Measurements from ENCODE around the gene ZBED2. TPM values are rescaled to one million over a fixed set of nuclear protein-coding genes. Genes with fewer than 3 reads are reported as not detected.

Gene ZBED2
- total RNA-seq, 2 experiments from 2014 or later = 394 to 397 TPM

DNA sequence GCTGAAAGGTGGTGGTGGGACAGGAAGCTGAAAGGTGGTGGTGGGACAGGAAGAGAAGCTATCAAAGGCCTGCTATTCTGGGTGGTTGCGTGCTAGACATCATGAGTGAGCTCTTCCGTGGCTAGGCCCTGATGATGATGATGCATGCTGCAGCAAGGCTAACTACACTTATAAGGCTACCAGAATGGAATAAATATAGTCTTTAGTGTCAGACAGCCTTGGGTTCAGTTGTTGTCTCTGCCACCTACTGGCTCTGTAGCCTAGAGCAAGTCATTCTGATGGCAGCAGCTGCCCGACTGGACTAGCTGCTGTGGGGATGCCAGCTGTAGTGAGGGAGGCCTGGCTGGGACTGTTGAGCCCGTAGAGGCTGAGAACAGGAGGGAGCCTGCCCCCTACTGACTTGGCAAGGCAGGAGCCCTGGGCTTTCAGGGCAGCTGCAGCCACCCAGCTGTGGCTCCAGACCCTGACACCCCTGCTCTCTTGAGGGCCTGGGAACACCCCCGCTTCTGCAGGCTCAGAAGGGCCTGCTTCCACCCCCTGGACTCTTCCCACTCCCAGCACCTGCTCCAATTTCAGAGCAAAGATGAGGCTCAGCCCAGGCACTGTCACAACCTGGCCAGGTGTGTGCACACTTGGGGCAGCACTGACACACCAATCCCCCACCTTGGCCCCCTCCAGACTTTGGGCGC, 21.4 kb upstream of the ZBED2 start:
- H3K4me3 Mint-ChIP-seq = no peak overlapping the region

DNA sequence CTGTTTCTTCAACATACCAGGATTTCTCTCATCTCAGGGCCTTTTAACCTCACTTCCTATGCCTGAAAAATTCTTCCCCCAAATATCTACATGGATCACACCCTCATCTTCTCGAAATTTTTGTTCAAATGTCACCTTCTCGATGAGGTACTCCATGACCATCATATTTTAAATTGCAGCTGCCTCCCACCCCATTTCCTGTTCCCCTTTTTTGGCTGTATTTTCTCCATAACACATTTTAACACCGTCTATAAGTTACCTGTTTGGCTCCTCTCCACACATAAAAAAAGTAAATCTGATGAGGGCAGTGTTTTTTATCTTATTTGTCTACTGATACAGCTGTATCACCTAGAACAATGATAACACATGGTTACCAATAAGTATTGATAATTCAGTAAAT, 20.7 kb upstream of the ZBED2 start:
- H3K27me3 Mint-ChIP-seq (ENCODE audit: low read depth) = no peaks in the 10 kb centered on the region
- CTCF ChIA-PET = interaction anchor here (0.6 to 5.9 kb wide), 23 partner anchors 9 to 397 kb away, joined by 3 to 97 read pairs (median 8); partner anchors contain the start of genes CD96 and ZBED2
- peaks cover 85% of the 10 kb centered on the region for H3K4me1 Mint-ChIP-seq (ENCODE audit: low read depth)
- H3K4me3 Mint-ChIP-seq = peak overlapping the region; percentile 16
- no peaks in the 10 kb centered on the region for H3K9me3 Mint-ChIP-seq
- intact Hi-C loops (cut with micrococcal nuclease) = loop anchor here (1.0 to 10.0 kb wide), 11 partner anchors 21 to 1811 kb away; partner anchors contain the start of genes CD96, NECTIN3 and ZBED2
- H3K27ac Mint-ChIP-seq = peak overlapping the region; percentile 97
- no peak for DNase-seq
- peaks cover 27% of the 10 kb centered on the region for H3K36me3 Mint-ChIP-seq (ENCODE audit: low read depth)

More for the DNA sequence above, 21.4 kb upstream of the ZBED2 start:
- Mint-ChIP-seq H3K27me3 (ENCODE audit: low read depth) (no peaks in the 10 kb centered on the region), H3K9me3 (no peaks in the 10 kb centered on the region), H3K36me3 (ENCODE audit: low read depth) (peaks cover 22% of the 10 kb centered on the region), H3K4me1 (ENCODE audit: low read depth) (peaks cover 79% of the 10 kb centered on the region), H3K27ac (peak overlapping the region; percentile 97)
- CTCF ChIA-PET = interaction anchor here (0.6 to 5.9 kb wide), 26 partner anchors 8 to 397 kb away, joined by 3 to 97 read pairs (median 6); partner anchors contain the start of genes CD96 and ZBED2
- peak; percentile 83 for DNase-seq
- intact Hi-C loops (cut with micrococcal nuclease) = loop anchor here (1.0 to 10.0 kb wide), 11 partner anchors 21 to 1812 kb away; partner anchors contain the start of genes CD96, NECTIN3 and ZBED2

DNA sequence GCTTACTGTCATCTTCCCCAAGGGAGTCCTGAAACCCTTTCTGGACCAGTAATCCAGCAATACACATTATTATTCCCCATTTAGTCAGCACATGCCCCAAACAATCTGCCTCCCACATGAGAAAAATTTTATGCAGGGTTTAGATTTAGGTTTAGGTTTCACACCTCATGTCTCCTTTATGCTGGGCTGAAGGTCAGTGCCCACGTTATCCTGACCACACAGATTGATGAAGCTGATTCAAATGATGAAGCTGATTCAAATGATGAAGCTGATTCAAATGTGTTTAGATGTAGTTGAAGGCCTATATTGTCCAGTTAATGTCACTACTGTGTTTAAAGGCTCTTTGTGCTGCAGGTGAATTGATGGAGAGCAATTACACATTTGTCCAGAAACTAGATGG, 18.1 kb upstream of the ZBED2 start:
- no peak overlapping the region for H3K4me3 Mint-ChIP-seq
- intact Hi-C loops (cut with micrococcal nuclease) = loop anchor here (5.0 to 10.0 kb wide), 2 partner anchors 1394 to 1808 kb away; no protein-coding TSS in a partner anchor
- H3K27me3 Mint-ChIP-seq (ENCODE audit: low read depth) = no peaks in the 10 kb centered on the region
- peaks cover 32% of the 10 kb centered on the region for H3K36me3 Mint-ChIP-seq (ENCODE audit: low read depth)
- peak overlapping the region; percentile 97 for H3K27ac Mint-ChIP-seq
- DNase-seq = no peak
- no peaks in the 10 kb centered on the region for H3K9me3 Mint-ChIP-seq
- CTCF ChIA-PET = interaction anchor here (1.0 to 1.5 kb wide), 4 partner anchors 9 to 35 kb away, joined by 4 to 7 read pairs (median 6); partner anchors contain the start of gene ZBED2
- H3K4me1 Mint-ChIP-seq (ENCODE audit: low read depth) = peaks cover 96% of the 10 kb centered on the region

DNA sequence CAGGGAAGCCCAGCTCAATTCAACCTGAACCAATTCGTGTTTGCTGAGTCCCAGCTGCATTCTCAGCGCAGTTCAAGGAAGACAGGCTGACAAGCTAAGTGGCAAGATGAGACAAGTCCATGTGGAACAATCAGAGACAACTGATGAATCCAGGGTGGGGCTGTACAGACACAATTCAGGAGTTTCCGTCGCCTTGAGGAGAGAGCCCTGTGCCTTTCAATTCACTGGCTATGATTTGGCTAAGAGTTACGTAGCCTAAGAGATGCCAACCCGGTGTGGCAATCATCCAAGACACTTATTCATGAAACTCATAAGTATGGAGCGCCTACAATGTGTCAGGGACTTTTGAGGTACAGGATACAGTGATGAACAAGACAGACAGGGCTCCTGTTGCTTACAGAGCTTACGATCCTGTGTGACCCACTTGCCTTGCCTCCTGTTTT, 15.5 kb upstream of the ZBED2 start:
- peak; percentile 69 for DNase-seq
- peaks cover 37% of the 10 kb centered on the region for H3K36me3 Mint-ChIP-seq (ENCODE audit: low read depth)
- H3K4me1 Mint-ChIP-seq (ENCODE audit: low read depth) = peaks cover 94% of the 10 kb centered on the region
- peak overlapping the region; percentile 56 for H3K4me3 Mint-ChIP-seq
- intact Hi-C loops (cut with micrococcal nuclease) = loop anchor here (1.0 to 10.0 kb wide), 8 partner anchors 15 to 1806 kb away; partner anchors contain the start of genes CD96 and ZBED2
- no peaks in the 10 kb centered on the region for H3K27me3 Mint-ChIP-seq (ENCODE audit: low read depth)
- H3K27ac Mint-ChIP-seq = peak overlapping the region; percentile 97
- H3K9me3 Mint-ChIP-seq = no peaks in the 10 kb centered on the region
- CTCF ChIA-PET = interaction anchor here (0.7 to 2.1 kb wide), 7 partner anchors 9 to 59 kb away, joined by 3 to 8 read pairs (median 5); partner anchors contain the start of gene ZBED2

DNA sequence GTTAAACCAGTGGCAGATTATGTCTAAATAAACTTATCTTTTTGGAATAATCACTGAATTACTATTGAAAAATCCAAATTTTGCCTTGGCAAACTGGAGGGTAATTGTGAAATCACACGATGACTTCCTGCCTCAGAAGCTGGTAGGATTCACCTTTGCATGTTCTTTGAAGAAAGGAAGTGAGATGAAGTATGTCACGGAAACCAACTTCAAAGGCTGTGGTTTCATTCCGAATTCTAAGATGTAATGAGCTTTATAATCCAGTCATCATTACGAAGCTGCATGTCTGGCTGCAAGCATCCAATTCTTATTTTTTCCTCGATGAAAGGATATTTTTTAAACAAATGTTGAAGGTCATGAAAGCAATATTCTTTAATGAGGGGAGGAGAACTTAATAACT, 15.0 kb upstream of the ZBED2 start:
- H3K4me1 Mint-ChIP-seq (ENCODE audit: low read depth) = peaks cover 94% of the 10 kb centered on the region
- intact Hi-C loops (cut with micrococcal nuclease) = loop anchor here (1.0 to 10.0 kb wide), 8 partner anchors 15 to 1805 kb away; partner anchors contain the start of genes CD96 and ZBED2
- H3K9me3 Mint-ChIP-seq = no peaks in the 10 kb centered on the region
- peak overlapping the region; percentile 97 for H3K27ac Mint-ChIP-seq
- peak overlapping the region; percentile 56 for H3K4me3 Mint-ChIP-seq
- DNase-seq = peak; percentile 71
- CTCF ChIA-PET = interaction anchor here (0.7 to 2.1 kb wide), 7 partner anchors 8 to 59 kb away, joined by 3 to 8 read pairs (median 5); partner anchors contain the start of gene ZBED2
- no peaks in the 10 kb centered on the region for H3K27me3 Mint-ChIP-seq (ENCODE audit: low read depth)
- peaks cover 37% of the 10 kb centered on the region for H3K36me3 Mint-ChIP-seq (ENCODE audit: low read depth)

DNA sequence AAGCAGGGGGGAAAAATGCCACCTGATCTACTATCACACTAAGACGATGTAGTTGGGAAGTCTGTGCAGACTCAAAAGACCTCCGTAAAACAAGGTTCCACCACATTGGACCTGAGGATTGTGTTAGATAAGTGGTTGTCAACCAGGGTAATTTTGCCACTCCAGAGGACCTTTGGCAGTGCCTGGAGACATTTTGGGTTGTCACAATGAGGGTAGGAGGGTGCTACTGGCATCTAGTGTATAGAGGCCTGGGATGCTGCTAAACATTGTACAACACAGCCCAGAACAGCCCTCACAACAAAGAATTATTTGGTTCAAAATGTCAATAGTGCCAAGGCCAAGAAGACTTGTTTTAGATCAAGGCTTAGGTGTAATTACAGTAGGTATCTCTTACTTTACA, 14.6 kb upstream of the ZBED2 start:
- Mint-ChIP-seq H3K36me3 (ENCODE audit: low read depth) (peaks cover 36% of the 10 kb centered on the region), H3K4me3 (no peak overlapping the region), H3K9me3 (no peaks in the 10 kb centered on the region), H3K4me1 (ENCODE audit: low read depth) (peaks cover 94% of the 10 kb centered on the region), H3K27me3 (ENCODE audit: low read depth) (no peaks in the 10 kb centered on the region), H3K27ac (peak overlapping the region; percentile 97)
- CTCF ChIA-PET = interaction anchor here (1.1 to 2.1 kb wide), 5 partner anchors 13 to 60 kb away, joined by 5 to 8 read pairs (median 6); partner anchors contain the start of gene ZBED2
- peak; percentile 25 for DNase-seq
- intact Hi-C loops (cut with micrococcal nuclease) = loop anchor here (1.0 to 10.0 kb wide), 10 partner anchors 14 to 1805 kb away; partner anchors contain the start of genes CD200, CD96, GCSAM and ZBED2

DNA sequence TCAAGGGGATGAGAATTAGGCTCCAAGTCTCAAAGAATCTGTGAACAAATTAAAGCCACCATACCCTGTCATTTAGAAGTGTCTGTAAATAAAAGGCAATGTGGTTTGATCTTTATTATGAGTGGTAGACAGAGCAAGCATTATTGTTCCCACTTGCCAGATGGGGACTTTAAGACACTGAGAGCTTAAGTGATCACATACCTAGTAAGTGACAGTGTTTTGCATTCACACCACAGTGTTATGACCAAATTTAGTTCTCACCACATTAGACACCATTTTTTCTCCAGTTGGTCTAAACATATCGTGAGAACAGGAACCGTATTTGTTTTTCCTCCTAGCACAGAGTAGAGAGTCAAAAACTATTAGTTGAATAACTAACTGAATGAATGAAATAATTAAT, 13.2 kb upstream of the ZBED2 start:
- intact Hi-C loops (cut with micrococcal nuclease) = loop anchor here (2.0 to 5.0 kb wide), 2 partner anchors 524 to 724 kb away; partner anchors contain the start of genes CD200 and GCSAM
- peaks cover 36% of the 10 kb centered on the region for H3K36me3 Mint-ChIP-seq (ENCODE audit: low read depth)
- peak overlapping the region; percentile 97 for H3K27ac Mint-ChIP-seq

DNA sequence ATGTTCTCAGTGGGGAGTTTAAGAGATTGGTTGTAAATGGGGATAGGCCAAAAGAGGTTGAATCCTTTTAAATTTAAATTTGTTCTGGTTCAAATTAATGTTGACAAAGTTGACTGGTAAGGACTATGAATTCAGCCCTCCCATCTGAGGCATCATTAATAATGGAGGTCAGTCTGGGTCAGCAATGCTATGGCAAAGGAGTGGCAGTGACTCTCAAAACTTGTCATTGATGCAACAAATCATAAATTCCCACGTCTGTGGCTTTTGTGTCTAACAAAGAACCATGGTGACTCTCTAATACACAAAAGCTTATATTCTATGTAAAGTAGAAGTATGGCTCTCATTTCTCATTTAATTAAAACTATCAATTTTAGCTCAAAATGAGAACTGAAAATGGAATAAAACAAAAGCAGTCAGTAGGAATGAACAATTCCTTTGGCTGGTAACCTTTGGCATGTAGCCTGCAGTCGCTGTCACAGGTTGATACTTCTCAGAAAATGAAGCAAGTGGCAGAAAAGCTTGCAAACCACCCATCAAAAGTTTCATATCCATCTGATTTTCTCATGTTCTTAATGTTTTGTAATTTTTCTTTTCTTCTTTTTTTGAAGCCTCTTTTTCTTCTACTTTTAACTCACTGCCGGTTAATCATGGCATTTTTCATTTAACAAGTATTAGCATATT, 12.2 kb upstream of the ZBED2 start:
- CTCF ChIA-PET = interaction anchor here (0.7 to 2.4 kb wide), 9 partner anchors 8 to 66 kb away, joined by 3 to 13 read pairs (median 4); partner anchors contain the start of genes CD96 and ZBED2
- peak overlapping the region; percentile 97 for H3K27ac Mint-ChIP-seq
- H3K4me1 Mint-ChIP-seq (ENCODE audit: low read depth) = peaks cover 95% of the 10 kb centered on the region
- peak; percentile 42 for DNase-seq
- H3K4me3 Mint-ChIP-seq = no peak overlapping the region
- H3K36me3 Mint-ChIP-seq (ENCODE audit: low read depth) = peaks cover 30% of the 10 kb centered on the region
- no peaks in the 10 kb centered on the region for H3K27me3 Mint-ChIP-seq (ENCODE audit: low read depth)
- no peaks in the 10 kb centered on the region for H3K9me3 Mint-ChIP-seq
- intact Hi-C loops (cut with micrococcal nuclease) = loop anchor here (5.0 kb wide), 1 partner anchor 725 kb away; the partner anchor contains the start of gene CD200

More for the DNA sequence above, 13.2 kb upstream of the ZBED2 start:
- DNase-seq = no peak
- CTCF ChIA-PET = interaction anchor here (0.6 to 2.4 kb wide), 4 partner anchors 8 to 35 kb away, joined by 3 to 13 read pairs (median 5); no protein-coding TSS in a partner anchor
- H3K4me3 Mint-ChIP-seq = no peak overlapping the region
- H3K9me3 Mint-ChIP-seq = no peaks in the 10 kb centered on the region
- H3K27me3 Mint-ChIP-seq (ENCODE audit: low read depth) = no peaks in the 10 kb centered on the region
- peaks cover 95% of the 10 kb centered on the region for H3K4me1 Mint-ChIP-seq (ENCODE audit: low read depth)

DNA sequence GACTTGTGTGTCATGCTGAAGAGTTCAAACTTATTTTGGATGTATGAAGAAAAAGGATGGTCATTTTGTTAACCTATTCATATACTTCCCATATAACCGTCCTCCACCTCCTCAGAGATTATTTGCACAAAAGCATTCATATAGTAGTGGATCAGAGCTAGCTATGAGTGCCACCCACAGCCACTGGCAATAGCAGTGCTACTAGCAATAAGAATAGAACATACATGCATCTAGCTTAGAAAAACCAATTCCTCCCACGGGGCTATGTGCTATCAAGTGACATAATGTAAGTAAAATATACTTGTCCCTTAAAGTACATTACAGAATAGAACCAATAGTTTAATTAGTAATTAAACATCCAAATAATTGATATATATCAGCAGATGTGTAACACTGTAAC, 10.3 kb upstream of the ZBED2 start:
- peak; percentile 42 for DNase-seq
- Mint-ChIP-seq H3K27ac (peak overlapping the region; percentile 97), H3K9me3 (no peaks in the 10 kb centered on the region), H3K4me1 (ENCODE audit: low read depth) (peaks cover 89% of the 10 kb centered on the region), H3K4me3 (peak overlapping the region; percentile 53), H3K36me3 (ENCODE audit: low read depth) (peaks cover 25% of the 10 kb centered on the region), H3K27me3 (ENCODE audit: low read depth) (no peaks in the 10 kb centered on the region)
- intact Hi-C loops (cut with micrococcal nuclease) = loop anchor here (1.0 to 5.0 kb wide), 4 partner anchors 58 to 893 kb away; partner anchors contain the start of genes BTLA, CD200 and CD96
- CTCF ChIA-PET = interaction anchor here (0.7 to 3.0 kb wide), 6 partner anchors 12 to 83 kb away, joined by 3 to 23 read pairs (median 4); no protein-coding TSS in a partner anchor

DNA sequence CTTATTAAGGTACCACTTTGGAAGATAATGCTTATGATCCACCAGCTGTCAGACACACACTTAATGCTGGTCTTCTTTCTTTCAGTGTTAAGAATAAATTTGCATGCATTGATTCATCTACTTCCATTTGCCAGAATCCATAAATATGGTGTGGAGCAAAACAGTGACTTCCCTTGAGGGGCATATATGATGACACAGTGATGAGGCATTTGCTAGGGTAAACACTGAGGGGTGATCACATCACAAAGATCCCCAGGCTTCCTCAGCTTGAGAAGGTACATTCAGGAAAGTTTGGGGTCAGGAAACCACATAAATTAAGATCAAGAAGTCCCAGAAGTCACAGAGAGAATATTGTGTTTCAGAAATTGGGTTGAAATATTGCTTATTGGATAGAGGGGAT, 9.9 kb upstream of the ZBED2 start:
- Mint-ChIP-seq H3K27ac (peak overlapping the region; percentile 97), H3K36me3 (ENCODE audit: low read depth) (peaks cover 30% of the 10 kb centered on the region), H3K4me1 (ENCODE audit: low read depth) (peaks cover 90% of the 10 kb centered on the region), H3K9me3 (no peaks in the 10 kb centered on the region), H3K4me3 (peak overlapping the region; percentile 53), H3K27me3 (ENCODE audit: low read depth) (no peaks in the 10 kb centered on the region)
- peak; percentile 53 for DNase-seq
- CTCF ChIA-PET = interaction anchor here (1.2 to 3.0 kb wide), 6 partner anchors 12 to 66 kb away, joined by 3 to 23 read pairs (median 4); no protein-coding TSS in a partner anchor
- intact Hi-C loops (cut with micrococcal nuclease) = loop anchor here (1.0 to 5.0 kb wide), 4 partner anchors 58 to 894 kb away; partner anchors contain the start of genes BTLA, CD200 and CD96

DNA sequence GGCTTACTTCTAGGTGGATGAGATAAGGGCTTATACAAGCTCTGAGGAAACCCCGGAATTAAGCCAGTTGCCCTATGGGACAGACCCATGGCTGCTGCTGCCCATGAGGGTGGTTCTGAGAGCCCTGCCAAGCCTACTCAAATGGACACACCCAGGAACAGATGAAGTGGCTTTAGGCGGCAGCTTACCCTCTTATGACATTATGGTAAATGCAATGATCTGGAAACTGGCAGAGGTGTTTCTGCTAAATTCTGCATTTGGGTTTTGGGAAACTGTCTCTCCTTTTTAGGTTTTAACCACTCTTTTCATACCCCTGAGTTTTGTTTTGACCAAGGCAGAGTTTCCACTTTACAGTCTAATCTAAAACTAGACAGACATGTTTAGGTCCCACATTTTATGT, 9.0 kb upstream of the ZBED2 start:
- H3K9me3 Mint-ChIP-seq = no peaks in the 10 kb centered on the region
- intact Hi-C loops (cut with micrococcal nuclease) = loop anchor here (1.0 to 2.0 kb wide), 3 partner anchors 8 to 895 kb away; partner anchors contain the start of gene BTLA
- CTCF ChIA-PET = interaction anchor here (1.2 to 3.0 kb wide), 7 partner anchors 11 to 61 kb away, joined by 3 to 23 read pairs (median 4); no protein-coding TSS in a partner anchor
- peak overlapping the region; percentile 97 for H3K27ac Mint-ChIP-seq
- peak; percentile 70 for DNase-seq
- H3K4me1 Mint-ChIP-seq (ENCODE audit: low read depth) = peaks cover 87% of the 10 kb centered on the region
- peak overlapping the region; percentile 53 for H3K4me3 Mint-ChIP-seq
- no peaks in the 10 kb centered on the region for H3K27me3 Mint-ChIP-seq (ENCODE audit: low read depth)
- peaks cover 32% of the 10 kb centered on the region for H3K36me3 Mint-ChIP-seq (ENCODE audit: low read depth)

Measured in activated naive CD4-positive, alpha-beta T cell treated with anti-CD3 and anti-CD28 coated beads for 36 hours (primary cell).